Testis (tissue), 3 donors: Measurements from ENCODE around the gene NSMF. TPM values are rescaled to one million over a fixed set of nuclear protein-coding genes. Genes with fewer than 3 reads are reported as not detected.
"Not testable (repeated sequence)": the region's sequence is repeated elsewhere in the genome, so short reads cannot be mapped to it uniquely, and the experiment has no call there.

Source experiments
- DNase-seq: peaks from one replicate; pipeline ENCODE4 v3.0.0-alpha.2; 2019
- H3K27ac ChIP-seq, 2 donors: fragments of 200-600 bp; sonication (generic); one replicate each; pipeline ENCODE4 v1.5.1; 2019
- H3K27me3 ChIP-seq: fragments of 200-600 bp; sonication (generic); one replicate; pipeline ENCODE4 v1.5.1; 2019
- H3K36me3 ChIP-seq: fragments of 200-600 bp; sonication (generic); one replicate; pipeline ENCODE4 v1.5.1; 2017; ENCODE audit warnings: low read depth; ENCODE audit errors: missing control alignments
- H3K4me1 ChIP-seq: fragments of 200-600 bp; sonication (generic); one replicate; pipeline ENCODE4 v1.5.1; 2019
- H3K4me3 ChIP-seq, 2 donors: fragments of 200-600 bp; sonication (generic); one replicate each; pipeline ENCODE4 v1.5.1; 2017 to 2019
- H3K9me3 ChIP-seq: fragments of 200-600 bp; sonication (generic); one replicate; pipeline ENCODE4 v1.5.1; 2017
- POLR2A ChIP-seq: fragments of 450-650 bp; IDR thresholded peaks from one replicate; pipeline ENCODE4 v1.6.1; 2017; ENCODE audit warnings: antibody characterized with exemption, mild to moderate bottlenecking, moderate library complexity
- WGBS, 2 donors: methylation state at CpG; one replicate each; pipeline ENCODE4 v1.1.5; 2018; 5-methylcytosine and 5-hydroxymethylcytosine counted together
- intact Hi-C: fragments of 100-400 bp; cut with DNase I; formaldehyde crosslinking; loops from one replicate; pipeline ENCODE4 v1.15.1; 2023; ENCODE audit warnings: low total_unique reads
- polyA plus RNA-seq: library from polyadenylated mRNA; stranded (reverse); fragments of 350-450 nt; fragmentation: Illumina TruSeq; extraction: RNeasy Lipid Tissue Mini Kit (QIAGEN cat#74804); gene quantifications from one replicate; pipeline ENCODE4 v1.2.3, GENCODE V29; 2014; ENCODE audit warnings: low read depth, low replicate concordance; ENCODE audit not compliant: insufficient read depth
- total RNA-seq, 2 donors: library from RNA; depleted of rRNA; stranded (reverse); fragments of >200 nt; gene quantifications; one replicate each; pipeline ENCODE4 v1.2.3, GENCODE V29; 2016
- TF ChIP-seq, protein P1 (sequence below), 3 experiments: fragments of 450-650 bp in 2 of 3; fragments of 200-600 bp in 1 of 3; sonication (generic) in 1 of 3; IDR thresholded peaks; one replicate each; pipeline ENCODE4 v1.5.1; 2016 to 2019; ENCODE audit warnings: antibody characterized with exemption in 3 of 3, mild to moderate bottlenecking in 2 of 3, moderate library complexity in 1 of 3

Gene NSMF
- total and polyA plus RNA-seq, 3 donors from 2014 or later: 42.5 to 105 (median 81.7) TPM

DNA sequence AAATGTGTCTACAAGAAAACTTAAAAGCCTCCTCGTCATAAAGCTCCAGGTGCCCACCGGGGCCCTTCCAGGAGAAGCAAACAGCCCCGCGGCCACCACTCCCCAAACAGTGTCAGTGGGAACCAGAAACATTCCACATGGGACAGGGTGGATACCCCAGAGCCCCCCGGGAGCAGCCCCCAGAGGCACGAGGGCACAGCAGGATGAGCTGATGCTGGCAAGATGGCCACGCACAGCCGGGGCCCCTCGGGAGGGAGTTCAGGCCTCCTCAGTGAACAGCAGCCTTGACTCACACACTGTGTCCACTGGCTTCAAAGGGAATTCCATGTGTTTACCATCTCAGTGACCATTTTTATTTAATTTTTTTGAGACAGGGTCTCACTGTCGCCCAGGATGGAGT, 46.7 kb downstream of the NSMF start:
- peaks cover 27% of the 10 kb centered on the region for H3K4me1 ChIP-seq
- TF ChIP-seq, protein P1, sequence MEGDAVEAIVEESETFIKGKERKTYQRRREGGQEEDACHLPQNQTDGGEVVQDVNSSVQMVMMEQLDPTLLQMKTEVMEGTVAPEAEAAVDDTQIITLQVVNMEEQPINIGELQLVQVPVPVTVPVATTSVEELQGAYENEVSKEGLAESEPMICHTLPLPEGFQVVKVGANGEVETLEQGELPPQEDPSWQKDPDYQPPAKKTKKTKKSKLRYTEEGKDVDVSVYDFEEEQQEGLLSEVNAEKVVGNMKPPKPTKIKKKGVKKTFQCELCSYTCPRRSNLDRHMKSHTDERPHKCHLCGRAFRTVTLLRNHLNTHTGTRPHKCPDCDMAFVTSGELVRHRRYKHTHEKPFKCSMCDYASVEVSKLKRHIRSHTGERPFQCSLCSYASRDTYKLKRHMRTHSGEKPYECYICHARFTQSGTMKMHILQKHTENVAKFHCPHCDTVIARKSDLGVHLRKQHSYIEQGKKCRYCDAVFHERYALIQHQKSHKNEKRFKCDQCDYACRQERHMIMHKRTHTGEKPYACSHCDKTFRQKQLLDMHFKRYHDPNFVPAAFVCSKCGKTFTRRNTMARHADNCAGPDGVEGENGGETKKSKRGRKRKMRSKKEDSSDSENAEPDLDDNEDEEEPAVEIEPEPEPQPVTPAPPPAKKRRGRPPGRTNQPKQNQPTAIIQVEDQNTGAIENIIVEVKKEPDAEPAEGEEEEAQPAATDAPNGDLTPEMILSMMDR (IDR thresholded peaks at IDR 0.05): no peak
- TF ChIP-seq POLR2A: no peak
- WGBS, 2 donors: 68 to 79% methylated on average over 10 of the region's 10 CpGs
- H3K4me3 ChIP-seq: no peak overlapping the region
- peak overlapping the region; percentile 65 to 76 for H3K27ac ChIP-seq
- intact Hi-C loops: no loop called here
- H3K36me3 ChIP-seq: no peaks in the 10 kb centered on the region
- no peak for DNase-seq
- no peaks in the 10 kb centered on the region for H3K9me3 ChIP-seq
- no peaks in the 10 kb centered on the region for H3K27me3 ChIP-seq

DNA sequence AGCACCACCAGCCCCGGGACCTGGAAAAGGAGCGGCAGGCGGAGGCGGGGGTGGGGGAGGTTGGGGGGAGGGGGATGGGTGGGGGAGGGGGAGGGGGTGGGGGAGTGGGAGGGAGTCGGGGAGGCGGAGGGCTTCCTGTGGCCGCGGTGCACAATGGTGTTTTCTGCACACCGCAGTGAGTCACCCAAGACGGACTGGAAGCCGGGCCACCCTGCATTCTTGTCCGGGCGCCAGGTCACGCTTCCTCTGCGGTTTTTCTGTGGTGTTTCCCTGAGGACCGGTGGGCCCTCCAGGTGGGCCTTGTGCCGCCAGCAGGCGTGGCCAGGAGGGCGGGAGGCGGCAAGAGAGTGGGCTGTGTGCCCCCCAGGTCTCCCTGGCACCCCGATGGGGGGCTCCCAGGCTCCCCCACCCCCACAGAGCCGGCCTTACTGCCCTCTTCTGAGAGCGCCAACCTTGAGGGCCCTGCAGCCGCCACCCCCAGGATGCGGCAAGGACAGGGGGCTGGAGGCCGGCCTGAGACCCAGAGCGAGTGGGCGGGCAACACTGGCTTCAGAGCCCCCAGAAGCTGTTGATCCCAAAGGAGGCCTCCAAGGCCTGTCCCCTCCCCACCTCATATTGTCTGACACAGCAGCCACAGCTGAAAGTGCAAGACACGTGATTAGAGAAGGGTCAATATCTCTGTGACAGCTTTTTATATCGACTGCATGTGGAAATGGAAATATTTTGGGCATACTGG, 47.3 kb downstream of the NSMF start:
- H3K9me3 ChIP-seq: no peaks in the 10 kb centered on the region
- H3K27me3 ChIP-seq: no peaks in the 10 kb centered on the region
- no peaks in the 10 kb centered on the region for H3K36me3 ChIP-seq
- peak overlapping the region; percentile 65 to 76 for H3K27ac ChIP-seq
- H3K4me1 ChIP-seq: peaks cover 31% of the 10 kb centered on the region
- WGBS, 2 donors: 51 to 72% methylated on average over 6 to 28 of the region's 30 CpGs
- DNase-seq: peak; percentile 78
- TF ChIP-seq, protein P1 (IDR thresholded peaks at IDR 0.05): no peak
- no peak for TF ChIP-seq POLR2A
- H3K4me3 ChIP-seq: no peak overlapping the region
- intact Hi-C loops: no loop called here

DNA sequence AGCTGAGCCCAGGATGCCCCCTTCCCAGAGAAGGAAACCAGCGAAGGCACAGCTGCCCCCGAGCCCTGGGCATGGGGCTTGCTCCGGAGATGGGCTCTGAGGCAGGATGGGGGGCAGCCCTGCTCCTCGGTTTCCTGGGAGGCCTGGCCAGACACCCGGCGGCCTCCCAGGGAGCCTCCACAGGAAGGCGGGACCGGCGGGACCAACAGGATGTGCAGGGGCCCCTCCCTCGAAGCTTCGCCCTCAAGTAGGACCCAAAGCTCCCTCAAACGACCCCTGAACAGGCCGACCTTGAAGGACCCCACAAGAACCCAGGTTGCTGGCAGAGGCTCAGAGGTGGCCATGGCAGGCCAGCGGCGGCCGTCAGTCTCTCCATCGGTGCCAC, 47.9 kb downstream of the NSMF start:
- intact Hi-C loops: no loop called here
- 76% methylated on average over 13 of the region's 17 CpGs; no CpG with 5 or more reads in 1 of the 2 donors for WGBS, 2 donors
- TF ChIP-seq, protein P1 (IDR thresholded peaks at IDR 0.05): no peak
- TF ChIP-seq POLR2A: no peak
- DNase-seq: no peak
- H3K4me3 ChIP-seq: no peak overlapping the region
- no peaks in the 10 kb centered on the region for H3K36me3 ChIP-seq
- H3K27ac ChIP-seq: peak overlapping the region; percentile 39 to 44
- H3K9me3 ChIP-seq: no peaks in the 10 kb centered on the region
- H3K27me3 ChIP-seq: no peaks in the 10 kb centered on the region
- peaks cover 37% of the 10 kb centered on the region for H3K4me1 ChIP-seq

DNA sequence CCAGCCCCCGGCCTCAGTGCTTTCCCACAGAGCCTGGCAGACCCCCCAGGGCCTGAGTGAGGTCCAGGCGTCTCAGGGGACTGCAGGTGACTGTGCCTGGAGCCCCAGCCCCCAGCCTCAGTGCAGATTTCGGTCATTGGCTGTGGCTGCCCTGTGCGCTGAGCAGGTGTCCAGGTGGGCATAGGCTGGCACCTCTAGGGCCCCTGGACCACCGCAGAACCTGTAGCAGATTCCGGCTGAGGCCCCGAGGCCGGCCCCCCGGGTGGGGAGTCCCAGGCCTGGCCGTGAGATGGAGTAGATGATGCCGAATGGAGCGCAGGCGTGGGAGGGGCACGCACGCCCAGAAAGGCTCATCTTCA, 48.3 kb downstream of the NSMF start:
- intact Hi-C loops: no loop called here
- Histone ChIP-seq H3K36me3 (no peaks in the 10 kb centered on the region), H3K4me3 (no peak overlapping the region), H3K27me3 (no peaks in the 10 kb centered on the region), H3K4me1 (peaks cover 38% of the 10 kb centered on the region), H3K9me3 (no peaks in the 10 kb centered on the region), H3K27ac (peak overlapping the region; percentile 39 to 44)
- no peak for TF ChIP-seq POLR2A
- TF ChIP-seq, protein P1 (IDR thresholded peaks at IDR 0.05): no peak
- DNase-seq: no peak
- 85% methylated on average over 15 of the region's 15 CpGs; no CpG with 5 or more reads in 1 of the 2 donors for WGBS, 2 donors

DNA sequence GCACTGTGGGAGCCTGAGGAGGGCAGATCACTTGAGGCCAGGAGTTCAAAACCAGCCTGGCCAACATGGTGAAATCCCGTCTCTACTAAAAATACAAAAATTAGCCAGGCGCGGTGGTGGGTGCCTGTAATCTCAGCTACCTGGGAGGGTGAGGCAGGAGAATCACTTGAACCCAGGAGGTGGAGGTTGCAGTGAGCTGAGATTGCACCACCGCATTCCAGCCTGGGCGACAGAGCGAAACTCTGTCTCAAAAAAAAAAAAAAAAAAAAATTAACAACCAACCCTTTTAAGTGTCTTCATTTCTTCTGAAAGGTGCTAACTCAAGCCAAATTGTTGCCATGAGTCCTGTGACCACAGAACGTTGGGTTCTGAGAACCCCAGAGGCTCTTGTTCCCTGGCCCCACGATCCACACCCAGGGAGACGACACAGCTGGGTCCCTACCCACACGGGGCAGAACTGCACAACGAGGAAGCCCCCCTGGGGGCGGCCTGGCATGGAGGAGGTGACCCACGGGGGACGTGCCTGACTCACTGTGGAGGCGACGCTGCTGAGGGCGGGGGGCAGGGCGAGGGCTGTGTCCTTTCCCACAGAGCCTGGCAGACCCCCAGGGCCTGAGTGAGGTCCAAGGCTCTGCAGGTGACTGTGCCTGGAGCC, 48.8 kb downstream of the NSMF start:
- WGBS, 2 donors: 78 to 79% methylated on average over 11 to 18 of the region's 18 CpGs

More for the DNA sequence above, 48.8 kb downstream of the NSMF start:
- H3K9me3 ChIP-seq, H3K36me3 ChIP-seq, H3K4me3 ChIP-seq, H3K27me3 ChIP-seq, DNase-seq, intact Hi-C loops: not testable (repeated sequence)
- H3K4me1 ChIP-seq: peaks cover 38% of the 10 kb centered on the region
- peak overlapping the region in 1 of 2 donors; percentile 44 for H3K27ac ChIP-seq
